GM12892 (cell line): Measurements from ENCODE around the gene F11.

Source experiments
- POLR2A ChIP-seq: IDR thresholded peaks from 2 replicates; pipeline ENCODE4 v1.6.1; 2011; ENCODE audit warnings: low read depth, low read length, control low read depth
- POLR2AphosphoS5 ChIP-seq: IDR thresholded peaks from 2 replicates; pipeline ENCODE4 v1.6.1; 2011; ENCODE audit warnings: low read depth, low read length, control low read depth

GRCh38 chr4:186286581-186286980 is 20.6 kb downstream of the F11 start:
- TF ChIP-seq POLR2A (no peak), POLR2AphosphoS5 (no peak)
